A673 (cell line): Measurements from ENCODE around the gene MORN3. TPM values are rescaled to one million over a fixed set of nuclear protein-coding genes. Genes with fewer than 3 reads are reported as not detected.

ENCODE experiments used
- BruUV-seq: library from RNA; stranded (reverse); fragments of 400-500 nt; replicated peaks from 2 replicates; lab custom pipeline; 2021; lab: Mats Ljungman, UMichigan
- CTCF ChIA-PET: fragments of 300-600 bp; sonication (Branson Sonifier 250); formaldehyde crosslinking; loops from one replicate; lab custom pipeline; 2022; ENCODE audit warnings: antibody characterized with exemption; lab: Charles Lee
- POLR2A ChIA-PET: fragments of 300-600 bp; sonication (Branson Sonifier 250); formaldehyde crosslinking; loops from one replicate; lab custom pipeline; 2022; ENCODE audit warnings: antibody characterized with exemption; ENCODE audit not compliant: low non-redundant PET; lab: Charles Lee
- DNase-seq: peaks from one replicate; pipeline ENCODE4 v3.0.0-alpha.2; 2015; ENCODE audit warnings: low spot score
- H3K27ac ChIP-seq: fragments of 200-600 bp; sonication (generic); 2 replicates; pipeline ENCODE4 v1.5.1; 2016; ENCODE audit warnings: mixed run types, low read depth, mild to moderate bottlenecking, mixed read lengths, antibody characterized with exemption, low read length; ENCODE audit not compliant: poor library complexity, severe bottlenecking
- H3K27me3 ChIP-seq: fragments of 200-600 bp; sonication (generic); replicated peaks from 2 replicates; pipeline ENCODE4 v1.6.1; 2017; ENCODE audit warnings: mixed run types, low read depth, mild to moderate bottlenecking, mixed read lengths, antibody characterized with exemption, low read length; ENCODE audit not compliant: insufficient read depth, poor library complexity
- H3K36me3 ChIP-seq: fragments of 200-600 bp; sonication (generic); 2 replicates; pipeline ENCODE4 v1.6.1; 2016; ENCODE audit warnings: mixed run types, mild to moderate bottlenecking, mixed read lengths, antibody characterized with exemption, low read length; ENCODE audit not compliant: insufficient read depth, poor library complexity, severe bottlenecking
- H3K4me1 ChIP-seq: fragments of 200-600 bp; sonication (generic); 2 replicates; pipeline ENCODE4 v1.6.1; 2017; ENCODE audit warnings: mixed run types, mild to moderate bottlenecking, mixed read lengths, antibody characterized with exemption, low read length; ENCODE audit not compliant: insufficient read depth, poor library complexity, severe bottlenecking
- H3K4me3 ChIP-seq: fragments of 200-600 bp; sonication (generic); 2 replicates; pipeline ENCODE4 v1.5.1; 2016; ENCODE audit warnings: low read depth, mixed run types, mild to moderate bottlenecking, mixed read lengths, low read length; ENCODE audit not compliant: poor library complexity, severe bottlenecking
- H3K9me3 ChIP-seq: fragments of 200-600 bp; sonication (generic); 2 replicates; pipeline ENCODE4 v1.6.1; 2016; ENCODE audit warnings: mixed run types, low read depth, mild to moderate bottlenecking, mixed read lengths, antibody characterized with exemption, low read length; ENCODE audit not compliant: poor library complexity, severe bottlenecking
- CTCF ChIP-seq: fragments of 300-800, 200-600 bp; sonication (generic); conservative IDR thresholded peaks from 2 replicates; pipeline ENCODE4 v1.5.1; 2017; ENCODE audit warnings: low read depth, mild to moderate bottlenecking, antibody characterized with exemption, low read length, moderate library complexity, mixed read lengths
- EZH2 ChIP-seq: fragments of 200-600 bp; sonication (generic); IDR thresholded peaks from 2 replicates; pipeline ENCODE4 v1.6.1; 2017; ENCODE audit warnings: borderline replicate concordance, low read depth, mild to moderate bottlenecking, mixed read lengths, antibody characterized with exemption, low read length; ENCODE audit not compliant: poor library complexity, severe bottlenecking
- intact Hi-C: fragments of 100-400 bp; cut with micrococcal nuclease; formaldehyde crosslinking; loops from one replicate; pipeline ENCODE4 v1.10.0; 2022; ENCODE audit not compliant: unreplicated experiment
- total RNA-seq: library from RNA; stranded (reverse); gene quantifications from 2 replicates; pipeline ENCODE4 v1.2.3, GENCODE V29; 2021

Gene MORN3
- total RNA-seq, 1 experiment from 2014 or later: 0.58 TPM

GRCh38 chr12:121649819-121650353, 19.6 kb downstream of the MORN3 start:
- ChIA-PET POLR2A (no interaction called here), CTCF (no interaction called here)
- intact Hi-C loops: no loop called here
- Histone ChIP-seq H3K9me3 (no peaks in the 10 kb centered on the region), H3K36me3 (no peaks in the 10 kb centered on the region), H3K4me3 (no peak overlapping the region), H3K4me1 (no peaks in the 10 kb centered on the region), H3K27ac (no peak overlapping the region), H3K27me3 (no peaks in the 10 kb centered on the region)
- DNase-seq: no peak
- TF ChIP-seq CTCF: no peak
- BruUV-seq: no TSS peak

GRCh38 chr12:121649322-121649721, 20.1 kb downstream of the MORN3 start:
- no peaks in the 10 kb centered on the region for H3K9me3 ChIP-seq
- intact Hi-C loops: no loop called here
- H3K27me3 ChIP-seq: no peaks in the 10 kb centered on the region
- no peak for DNase-seq
- TF ChIP-seq EZH2: no peak
- no peak for TF ChIP-seq CTCF
- no TSS peak for BruUV-seq
- POLR2A ChIA-PET: no interaction called here
- no peak overlapping the region for H3K27ac ChIP-seq
- CTCF ChIA-PET: no interaction called here
- H3K4me1 ChIP-seq: no peaks in the 10 kb centered on the region
- no peak overlapping the region for H3K4me3 ChIP-seq
- no peaks in the 10 kb centered on the region for H3K36me3 ChIP-seq

GRCh38 chr12:121648458-121649028, 20.9 kb downstream of the MORN3 start:
- no peak overlapping the region for H3K27ac ChIP-seq
- no peaks in the 10 kb centered on the region for H3K4me1 ChIP-seq
- no peaks in the 10 kb centered on the region for H3K27me3 ChIP-seq
- H3K36me3 ChIP-seq: no peaks in the 10 kb centered on the region
- POLR2A ChIA-PET: no interaction called here
- no peak overlapping the region for H3K4me3 ChIP-seq
- BruUV-seq: no TSS peak
- intact Hi-C loops: no loop called here
- CTCF ChIA-PET: interaction anchor here (0.6 kb wide), 1 partner anchor 23 kb away, joined by 3 read pairs; no protein-coding TSS in a partner anchor
- TF ChIP-seq EZH2: no peak
- no peak for TF ChIP-seq CTCF
- H3K9me3 ChIP-seq: no peaks in the 10 kb centered on the region
- DNase-seq: no peak
